A673 (cell line): ENCODE results near the gene POMC. TPM values are rescaled to one million over a fixed set of nuclear protein-coding genes. Genes with fewer than 3 reads are reported as not detected.

Experiments
- BruUV-seq: library from RNA; stranded (reverse); fragments of 400-500 nt; replicated peaks from 2 replicates; lab custom pipeline; 2021; lab: Mats Ljungman, UMichigan
- CTCF ChIA-PET: fragments of 300-600 bp; sonication (Branson Sonifier 250); formaldehyde crosslinking; loops from one replicate; lab custom pipeline; 2022; ENCODE audit warnings: antibody characterized with exemption; lab: Charles Lee
- POLR2A ChIA-PET: fragments of 300-600 bp; sonication (Branson Sonifier 250); formaldehyde crosslinking; loops from one replicate; lab custom pipeline; 2022; ENCODE audit warnings: antibody characterized with exemption; ENCODE audit not compliant: low non-redundant PET; lab: Charles Lee
- DNase-seq: peaks from one replicate; pipeline ENCODE4 v3.0.0-alpha.2; 2015; ENCODE audit warnings: low spot score
- H3K27ac ChIP-seq: fragments of 200-600 bp; sonication (generic); 2 replicates; pipeline ENCODE4 v1.5.1; 2016; ENCODE audit warnings: mixed run types, low read depth, mild to moderate bottlenecking, mixed read lengths, antibody characterized with exemption, low read length; ENCODE audit not compliant: poor library complexity, severe bottlenecking
- H3K27me3 ChIP-seq: fragments of 200-600 bp; sonication (generic); replicated peaks from 2 replicates; pipeline ENCODE4 v1.6.1; 2017; ENCODE audit warnings: mixed run types, low read depth, mild to moderate bottlenecking, mixed read lengths, antibody characterized with exemption, low read length; ENCODE audit not compliant: insufficient read depth, poor library complexity
- H3K36me3 ChIP-seq: fragments of 200-600 bp; sonication (generic); 2 replicates; pipeline ENCODE4 v1.6.1; 2016; ENCODE audit warnings: mixed run types, mild to moderate bottlenecking, mixed read lengths, antibody characterized with exemption, low read length; ENCODE audit not compliant: insufficient read depth, poor library complexity, severe bottlenecking
- H3K4me1 ChIP-seq: fragments of 200-600 bp; sonication (generic); 2 replicates; pipeline ENCODE4 v1.6.1; 2017; ENCODE audit warnings: mixed run types, mild to moderate bottlenecking, mixed read lengths, antibody characterized with exemption, low read length; ENCODE audit not compliant: insufficient read depth, poor library complexity, severe bottlenecking
- H3K4me3 ChIP-seq: fragments of 200-600 bp; sonication (generic); 2 replicates; pipeline ENCODE4 v1.5.1; 2016; ENCODE audit warnings: low read depth, mixed run types, mild to moderate bottlenecking, mixed read lengths, low read length; ENCODE audit not compliant: poor library complexity, severe bottlenecking
- H3K9me3 ChIP-seq: fragments of 200-600 bp; sonication (generic); 2 replicates; pipeline ENCODE4 v1.6.1; 2016; ENCODE audit warnings: mixed run types, low read depth, mild to moderate bottlenecking, mixed read lengths, antibody characterized with exemption, low read length; ENCODE audit not compliant: poor library complexity, severe bottlenecking
- EZH2 ChIP-seq: fragments of 200-600 bp; sonication (generic); IDR thresholded peaks from 2 replicates; pipeline ENCODE4 v1.6.1; 2017; ENCODE audit warnings: borderline replicate concordance, low read depth, mild to moderate bottlenecking, mixed read lengths, antibody characterized with exemption, low read length; ENCODE audit not compliant: poor library complexity, severe bottlenecking
- intact Hi-C: fragments of 100-400 bp; cut with micrococcal nuclease; formaldehyde crosslinking; loops from one replicate; pipeline ENCODE4 v1.10.0; 2022; ENCODE audit not compliant: unreplicated experiment
- total RNA-seq: library from RNA; stranded (reverse); gene quantifications from 2 replicates; pipeline ENCODE4 v1.2.3, GENCODE V29; 2021
- TF ChIP-seq, protein P1 (sequence below): fragments of 300-800, 200-600 bp; sonication (generic); conservative IDR thresholded peaks from 2 replicates; pipeline ENCODE4 v1.5.1; 2017; ENCODE audit warnings: low read depth, mild to moderate bottlenecking, antibody characterized with exemption, low read length, moderate library complexity, mixed read lengths

The POMC gene
- total RNA-seq, 1 experiment from 2014 or later, result not detected

DNA sequence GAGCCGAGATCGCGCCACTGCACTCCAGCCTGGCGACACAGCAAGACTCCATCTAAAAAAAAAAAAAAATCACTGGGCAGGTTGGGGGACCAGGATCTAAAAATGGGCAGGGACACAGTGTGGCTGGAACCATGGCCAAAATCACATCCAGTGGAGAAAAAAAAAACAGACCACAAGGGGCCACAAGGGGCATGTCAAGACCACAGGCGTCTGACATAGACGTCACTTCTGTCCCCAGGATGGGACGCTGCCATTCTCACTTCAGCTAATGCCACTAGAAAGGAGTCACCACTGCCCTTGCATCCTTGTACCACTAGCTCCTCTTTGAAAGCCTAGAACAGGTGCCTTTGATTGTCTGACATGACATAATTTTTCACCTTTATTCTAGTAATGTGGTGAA, 2.5 kb upstream of the POMC start:
- Histone ChIP-seq H3K27me3 (peaks cover 51% of the 10 kb centered on the region), H3K36me3 (no peaks in the 10 kb centered on the region), H3K4me3 (no peak overlapping the region), H3K4me1 (no peaks in the 10 kb centered on the region), H3K9me3 (no peaks in the 10 kb centered on the region), H3K27ac (no peak overlapping the region)
- ChIA-PET POLR2A (no interaction called here), CTCF (no interaction called here)
- intact Hi-C loops, result no loop called here
- TF ChIP-seq, protein P1, sequence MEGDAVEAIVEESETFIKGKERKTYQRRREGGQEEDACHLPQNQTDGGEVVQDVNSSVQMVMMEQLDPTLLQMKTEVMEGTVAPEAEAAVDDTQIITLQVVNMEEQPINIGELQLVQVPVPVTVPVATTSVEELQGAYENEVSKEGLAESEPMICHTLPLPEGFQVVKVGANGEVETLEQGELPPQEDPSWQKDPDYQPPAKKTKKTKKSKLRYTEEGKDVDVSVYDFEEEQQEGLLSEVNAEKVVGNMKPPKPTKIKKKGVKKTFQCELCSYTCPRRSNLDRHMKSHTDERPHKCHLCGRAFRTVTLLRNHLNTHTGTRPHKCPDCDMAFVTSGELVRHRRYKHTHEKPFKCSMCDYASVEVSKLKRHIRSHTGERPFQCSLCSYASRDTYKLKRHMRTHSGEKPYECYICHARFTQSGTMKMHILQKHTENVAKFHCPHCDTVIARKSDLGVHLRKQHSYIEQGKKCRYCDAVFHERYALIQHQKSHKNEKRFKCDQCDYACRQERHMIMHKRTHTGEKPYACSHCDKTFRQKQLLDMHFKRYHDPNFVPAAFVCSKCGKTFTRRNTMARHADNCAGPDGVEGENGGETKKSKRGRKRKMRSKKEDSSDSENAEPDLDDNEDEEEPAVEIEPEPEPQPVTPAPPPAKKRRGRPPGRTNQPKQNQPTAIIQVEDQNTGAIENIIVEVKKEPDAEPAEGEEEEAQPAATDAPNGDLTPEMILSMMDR, result no peak
- TF ChIP-seq EZH2, result no peak
- no TSS peak for BruUV-seq
- DNase-seq, result no peak

DNA sequence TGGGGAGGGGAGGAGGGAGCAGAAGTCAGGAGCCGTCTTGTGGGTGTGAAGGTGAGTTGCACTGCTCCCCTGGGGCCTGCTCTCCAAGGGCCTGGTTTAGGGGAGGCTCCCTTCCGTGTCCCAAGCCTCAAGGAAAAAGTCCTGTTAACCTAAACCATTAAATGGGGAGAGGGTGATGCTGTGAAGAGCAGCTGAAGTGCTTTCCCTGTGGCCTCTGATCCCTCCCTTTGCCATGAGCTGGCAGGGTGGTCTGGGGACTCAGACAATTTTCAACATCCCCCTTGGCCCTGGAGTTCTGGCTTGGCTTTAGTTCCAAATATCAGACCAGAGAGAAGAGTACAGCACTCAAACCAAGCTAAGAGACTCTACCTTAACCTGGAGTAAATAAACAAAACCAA, 692 bp upstream of the POMC start:
- POLR2A ChIA-PET, result no interaction called here
- Histone ChIP-seq H3K27ac (no peak overlapping the region), H3K27me3 (peaks cover 51% of the 10 kb centered on the region), H3K4me1 (no peaks in the 10 kb centered on the region), H3K4me3 (no peak overlapping the region), H3K9me3 (no peaks in the 10 kb centered on the region), H3K36me3 (no peaks in the 10 kb centered on the region)
- CTCF ChIA-PET, result no interaction called here
- intact Hi-C loops, result no loop called here
- BruUV-seq, result no TSS peak
- DNase-seq, result no peak
- TF ChIP-seq, protein P1, result no peak
- TF ChIP-seq EZH2, result no peak

DNA sequence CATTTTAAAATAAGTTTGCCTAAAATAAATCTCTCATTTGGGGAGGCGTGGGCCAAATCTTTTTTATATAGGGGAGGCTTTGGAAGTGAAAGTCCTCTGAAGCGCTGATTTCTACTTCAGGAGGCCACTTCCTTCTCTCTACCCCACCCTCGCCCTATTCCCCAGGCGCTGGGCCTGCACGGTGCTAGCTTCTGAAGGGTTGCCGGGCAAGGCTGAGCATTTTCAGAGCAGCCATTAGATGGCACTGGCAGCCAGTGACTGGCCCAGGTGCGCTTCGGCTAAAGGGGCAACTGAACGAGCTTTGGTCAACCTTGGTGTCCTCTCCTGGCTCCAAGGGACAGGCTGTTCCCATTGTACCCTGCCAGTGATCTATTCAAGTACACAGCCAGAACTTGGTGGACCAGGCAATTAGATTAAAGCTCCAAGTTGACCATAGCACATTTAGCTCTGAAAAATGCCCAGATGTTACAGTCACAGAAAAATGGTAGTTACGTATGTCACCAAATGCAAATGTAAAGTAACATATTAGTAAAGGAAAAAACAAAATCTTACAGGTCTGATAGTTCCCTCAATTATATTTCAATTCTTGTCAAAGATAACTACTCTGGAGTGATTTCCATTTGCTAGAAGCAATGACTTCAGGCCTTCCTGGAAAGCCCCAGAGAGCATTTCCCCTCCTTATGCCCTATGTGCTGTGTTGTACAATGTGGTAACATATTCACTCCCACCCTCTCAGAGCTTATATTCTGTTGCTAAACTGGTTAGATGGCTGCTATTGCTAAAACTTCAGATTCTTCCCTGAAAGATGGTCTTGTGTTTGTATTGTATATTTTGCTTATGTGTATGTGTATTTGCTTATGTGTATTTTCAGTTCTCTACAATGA, 2.1 kb downstream of the POMC start:
- TF ChIP-seq EZH2, result no peak
- TF ChIP-seq, protein P1, result peak; percentile 51
- Histone ChIP-seq H3K36me3 (no peaks in the 10 kb centered on the region), H3K4me3 (no peak overlapping the region), H3K9me3 (no peaks in the 10 kb centered on the region), H3K4me1 (no peaks in the 10 kb centered on the region), H3K27ac (no peak overlapping the region), H3K27me3 (peaks cover 45% of the 10 kb centered on the region)
- intact Hi-C loops, result no loop called here
- BruUV-seq, result no TSS peak
- ChIA-PET CTCF (interaction anchor here (1.1 kb wide), 1 partner anchor 63 kb away, joined by 3 read pairs; no protein-coding TSS in a partner anchor), POLR2A (no interaction called here)
- DNase-seq, result peak; percentile 45
